Ovary (tissue), 3 donors: Measurements from ENCODE around the gene ANO10.

Experiments used
- EP300 ChIP-seq: sonication (generic); formaldehyde crosslinking; IDR thresholded peaks from one replicate; pipeline ENCODE4 v1.6.1; 2017; ENCODE audit warnings: antibody characterized with exemption
- POLR2A ChIP-seq: fragments of 450-650 bp; IDR thresholded peaks from one replicate; pipeline ENCODE4 v1.6.1; 2017; ENCODE audit warnings: antibody characterized with exemption, mild to moderate bottlenecking, moderate library complexity
- TF ChIP-seq, protein P1 (sequence below), 3 donors: fragments of 450-650 bp in 2 of 3; fragments of 200-600 bp in 1 of 3; IDR thresholded peaks; one replicate each; pipeline versions ENCODE4 v1.5.1 to v1.8.0; 2016 to 2022; ENCODE audit warnings: antibody characterized with exemption in 3 of 3, mild to moderate bottlenecking in 1 of 3
- donor health status: DM: no; HTN: no; CAD: no.

DNA sequence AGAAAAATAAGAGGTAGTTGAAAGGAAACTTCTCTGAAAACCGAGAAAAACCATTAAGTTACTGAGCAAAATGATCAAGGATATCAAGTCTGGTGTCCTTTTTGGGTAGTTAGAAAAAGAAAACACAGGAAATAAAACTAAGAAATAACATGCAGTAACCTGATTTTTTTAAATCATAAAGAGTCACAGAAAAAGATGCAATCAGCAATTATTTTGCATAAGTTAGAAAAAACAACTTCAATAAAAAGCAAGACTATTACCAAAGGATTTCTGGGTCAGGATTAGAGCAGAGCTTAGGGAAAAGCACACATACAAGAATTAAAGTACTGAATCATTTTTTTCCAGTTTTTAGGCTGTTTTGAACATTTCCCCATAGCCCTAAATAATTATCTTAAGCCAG is 28.5 kb upstream of the ANO10 start:
- no peak for TF ChIP-seq POLR2A
- TF ChIP-seq, protein P1, sequence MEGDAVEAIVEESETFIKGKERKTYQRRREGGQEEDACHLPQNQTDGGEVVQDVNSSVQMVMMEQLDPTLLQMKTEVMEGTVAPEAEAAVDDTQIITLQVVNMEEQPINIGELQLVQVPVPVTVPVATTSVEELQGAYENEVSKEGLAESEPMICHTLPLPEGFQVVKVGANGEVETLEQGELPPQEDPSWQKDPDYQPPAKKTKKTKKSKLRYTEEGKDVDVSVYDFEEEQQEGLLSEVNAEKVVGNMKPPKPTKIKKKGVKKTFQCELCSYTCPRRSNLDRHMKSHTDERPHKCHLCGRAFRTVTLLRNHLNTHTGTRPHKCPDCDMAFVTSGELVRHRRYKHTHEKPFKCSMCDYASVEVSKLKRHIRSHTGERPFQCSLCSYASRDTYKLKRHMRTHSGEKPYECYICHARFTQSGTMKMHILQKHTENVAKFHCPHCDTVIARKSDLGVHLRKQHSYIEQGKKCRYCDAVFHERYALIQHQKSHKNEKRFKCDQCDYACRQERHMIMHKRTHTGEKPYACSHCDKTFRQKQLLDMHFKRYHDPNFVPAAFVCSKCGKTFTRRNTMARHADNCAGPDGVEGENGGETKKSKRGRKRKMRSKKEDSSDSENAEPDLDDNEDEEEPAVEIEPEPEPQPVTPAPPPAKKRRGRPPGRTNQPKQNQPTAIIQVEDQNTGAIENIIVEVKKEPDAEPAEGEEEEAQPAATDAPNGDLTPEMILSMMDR (IDR thresholded peaks at IDR 0.05) = no peak
- no peak for TF ChIP-seq EP300
